HepG2 (cell line): ENCODE measurements around the gene EMC9. TPM values are rescaled to one million over a fixed set of nuclear protein-coding genes. Genes with fewer than 3 reads are reported as not detected.
A peak's percentile ranks its signal among the peaks of the same experiment; 100 is the strongest.

Experiments
- ATAC-seq: fragments of 200-7000 bp; cut with Tn5 transposase; 3 replicates; pipeline ENCODE4 v1.9.1; 2020; ENCODE audit warnings: mild to moderate bottlenecking, moderate library complexity
- BruUV-seq: library from RNA; stranded (reverse); fragments of 400-500 nt; replicated peaks from 2 replicates; lab custom pipeline; 2021; lab: Mats Ljungman, UMichigan
- CTCF ChIA-PET: fragments of 300-600 bp; formaldehyde crosslinking; extraction: SDS; loops from one replicate; lab custom pipeline; 2021; ENCODE audit warnings: low total read pairs, inconsistent platforms, low intra/inter-chr PET ratio; lab: Yijun Ruan, JAX
- POLR2A ChIA-PET: fragments of 350-600 bp; sonication (Branson Sonifier 250); formaldehyde crosslinking; loops from one replicate; lab custom pipeline; 2020; ENCODE audit warnings: antibody characterized with exemption, inconsistent platforms; lab: Yijun Ruan, JAX
- DNase-seq: peaks from one replicate; pipeline ENCODE4 v3.0.0-alpha.2; 2015; ENCODE audit warnings: low spot score
- FAIRE-seq: peaks from 3 replicates; lab custom pipeline; 2011; peaks lifted over from hg19 to GRCh38; lab: Jason Lieb, UNC
- H2AFZ ChIP-seq: one replicate; pipeline ENCODE4 v1.6.1; 2011; ENCODE audit warnings: low read length, inconsistent platforms
- H3K27ac ChIP-seq: fragments of 300-600 bp; 3 replicates; pipeline ENCODE4 v1.8.0; 2011; ENCODE audit warnings: mixed run types, mild to moderate bottlenecking, mixed read lengths, low read length, inconsistent platforms; ENCODE audit not compliant: insufficient read depth; ENCODE audit errors: extremely low read length
- H3K27me3 ChIP-seq, 2 experiments: fragments of 200-600 bp in 1 of 2; 2 replicates in 1 of 2; 3 replicates in 1 of 2; pipeline versions ENCODE4 v1.6.0 to v1.8.0; 2011; ENCODE audit warnings: low read length in 2 of 2, mild to moderate bottlenecking in 2 of 2, moderate library complexity in 2 of 2, inconsistent platforms in 1 of 2; ENCODE audit not compliant: insufficient read depth in 2 of 2, control insufficient read depth in 1 of 2
- H3K36me3 ChIP-seq, 2 experiments: fragments of 200-600 bp in 1 of 2; replicated peaks in 1 of 2; 2 replicates in 1 of 2; 3 replicates in 1 of 2; pipeline versions ENCODE4 v1.5.1 to v1.8.0; 2011; ENCODE audit warnings: low read length in 2 of 2, inconsistent platforms in 1 of 2; ENCODE audit not compliant: insufficient read depth in 2 of 2, control insufficient read depth in 1 of 2
- H3K4me1 ChIP-seq: 2 replicates; pipeline ENCODE4 v1.5.1; 2012; ENCODE audit warnings: low read length, inconsistent platforms; ENCODE audit not compliant: insufficient read depth
- H3K4me2 ChIP-seq: 2 replicates; pipeline ENCODE4 v1.6.0; 2011; ENCODE audit warnings: low read depth, low read length, inconsistent platforms
- H3K4me3 ChIP-seq, 3 experiments: fragments of 200-600 bp in 1 of 3; sonication (generic), shearing (Covaris generic) in 1 of 3; replicated peaks in 1 of 3; 2 replicates each; pipeline ENCODE4 v1.5.1; 2011 to 2016; ENCODE audit warnings: low read length in 3 of 3, inconsistent platforms in 2 of 3, low read depth in 2 of 3, mild to moderate bottlenecking in 2 of 3, control low read depth in 1 of 3, mixed read lengths in 1 of 3; ENCODE audit not compliant: insufficient read depth in 1 of 3
- H3K79me2 ChIP-seq: one replicate; pipeline ENCODE4 v1.6.1; 2011; ENCODE audit warnings: low read length, inconsistent platforms; ENCODE audit not compliant: insufficient read depth
- H3K9ac ChIP-seq: 2 replicates; pipeline ENCODE4 v1.6.0; 2011; ENCODE audit warnings: mild to moderate bottlenecking, low read depth, low read length, inconsistent platforms; ENCODE audit not compliant: insufficient read depth
- H3K9me3 ChIP-seq: 2 replicates; pipeline ENCODE4 v1.5.1; 2012; ENCODE audit warnings: mild to moderate bottlenecking, low read length
- H4K20me1 ChIP-seq: 2 replicates; pipeline ENCODE4 v1.6.0; 2011; ENCODE audit warnings: inconsistent platforms, mild to moderate bottlenecking, low read length, moderate library complexity; ENCODE audit not compliant: insufficient read depth
- AGO2 ChIP-seq: fragments of 200-400 bp; formaldehyde crosslinking; optimal IDR thresholded peaks from 2 replicates; pipeline ENCODE3; 2017; ENCODE audit warnings: mild to moderate bottlenecking, low read depth, low read length, moderate library complexity
- CBX1 ChIP-seq: IDR thresholded peaks from one replicate; pipeline ENCODE4 v1.6.1; 2016; ENCODE audit warnings: antibody characterized with exemption, low read depth
- FOXA1 ChIP-seq, 2 experiments: fragments of 450-650 bp in 1 of 2; sonication (generic) in 1 of 2; formaldehyde crosslinking in 1 of 2; IDR thresholded peaks; 2 replicates each; pipeline versions ENCODE4 v1.4.0 to v1.6.1; 2016 to 2020; ENCODE audit warnings: missing genetic modification reagents in 1 of 2
- HIVEP1 ChIP-seq: sonication (generic); formaldehyde crosslinking; IDR thresholded peaks from 2 replicates; pipeline ENCODE4 v1.4.0; 2020; ENCODE audit warnings: mild to moderate bottlenecking, missing genetic modification reagents
- KLF13 ChIP-seq: sonication (generic); formaldehyde crosslinking; IDR thresholded peaks from 2 replicates; pipeline ENCODE4 v1.4.0; 2020; ENCODE audit warnings: mild to moderate bottlenecking, missing genetic modification reagents
- MED8 ChIP-seq: sonication (generic); formaldehyde crosslinking; IDR thresholded peaks from 2 replicates; pipeline ENCODE4 v1.8.1; 2023; ENCODE audit warnings: mild to moderate bottlenecking, missing genetic modification reagents; ENCODE audit not compliant: insufficient replicate concordance
- MTF2 ChIP-seq: sonication (generic); formaldehyde crosslinking; IDR thresholded peaks from 2 replicates; pipeline ENCODE4 v1.5.0; 2020; ENCODE audit warnings: missing genetic modification reagents, borderline replicate concordance
- NPAS2 ChIP-seq: sonication (generic); formaldehyde crosslinking; IDR thresholded peaks from 2 replicates; pipeline ENCODE4 v1.8.0; 2022; ENCODE audit warnings: mild to moderate bottlenecking, missing genetic modification reagents, borderline replicate concordance
- RBFOX2 ChIP-seq: fragments of 200-400 bp; formaldehyde crosslinking; IDR thresholded peaks from 2 replicates; pipeline ENCODE4 v1.6.1; 2017; ENCODE audit warnings: low read depth, mild to moderate bottlenecking, low read length
- ZNF333 ChIP-seq: sonication (generic); formaldehyde crosslinking; IDR thresholded peaks from 2 replicates; pipeline ENCODE4 v1.4.0; 2020; ENCODE audit warnings: mild to moderate bottlenecking, missing genetic modification reagents, borderline replicate concordance
- ZNF563 ChIP-seq: sonication (generic); formaldehyde crosslinking; IDR thresholded peaks from 2 replicates; pipeline ENCODE4 v1.8.0; 2022; ENCODE audit warnings: mild to moderate bottlenecking, moderate library complexity, missing genetic modification reagents
- ZNF644 ChIP-seq: IDR thresholded peaks from 2 replicates; pipeline ENCODE4 v1.6.1; 2016; ENCODE audit warnings: low read depth
- ZNF776 ChIP-seq: sonication (generic); formaldehyde crosslinking; IDR thresholded peaks from 2 replicates; pipeline ENCODE4 v1.4.0; 2020; ENCODE audit warnings: mild to moderate bottlenecking, missing genetic modification reagents
- WGBS: methylation state at CpG from one replicate; pipeline ENCODE4 v1.1.6; 2017; ENCODE audit warnings: low lambda C conversion rate; 5-methylcytosine and 5-hydroxymethylcytosine counted together
- in situ Hi-C: cut with HindIII; loops from 2 replicates; pipeline ENCODE4 v1.10.0; 2017; ENCODE audit warnings: low pct_unique_long_range_greater_than_20kb; ENCODE audit not compliant: extremely low pct_ligation_motif_present
- intact Hi-C: fragments of 100-400 bp; cut with micrococcal nuclease; formaldehyde crosslinking; loops from one replicate; pipeline ENCODE4 v1.10.0; 2022; ENCODE audit not compliant: unreplicated experiment
- polyA plus RNA-seq, 8 experiments: library from polyadenylated mRNA; depleted of rRNA in 3 of 8; stranded (reverse) in 7 of 8; unstranded in 1 of 8; fragments of >200 nt; fragmentation: Illumina TruSeq in 4 of 8; extraction: Trizol in 4 of 8; gene quantifications; 2 replicates each; pipeline versions ENCODE4 v1.2.1 to v1.2.3, GENCODE V29; 2011 to 2016; ENCODE audit warnings: low read depth in 4 of 8, missing spikeins in 1 of 8, mixed read lengths in 1 of 8; ENCODE audit not compliant: insufficient read depth in 1 of 8
- total RNA-seq, 5 experiments: library from RNA; depleted of rRNA; stranded (reverse); fragments of >200 nt; fragmentation: Illumina TruSeq; extraction: Trizol; gene quantifications; 2 replicates each; pipeline ENCODE4 v1.2.3, GENCODE V29; 2016; ENCODE audit warnings: low read depth in 1 of 5
- TF ChIP-seq, protein P1 (sequence below): IDR thresholded peaks from 2 replicates; pipeline ENCODE4 v1.6.1; 2012; ENCODE audit warnings: low read length, improper control_type of control experiment

The EMC9 gene
- total and polyA plus RNA-seq, 2 of the 13 experiments (the other 11 are each of a cell fraction or from before 2014, with no cell fraction given): 60.5 to 78.7 TPM

DNA sequence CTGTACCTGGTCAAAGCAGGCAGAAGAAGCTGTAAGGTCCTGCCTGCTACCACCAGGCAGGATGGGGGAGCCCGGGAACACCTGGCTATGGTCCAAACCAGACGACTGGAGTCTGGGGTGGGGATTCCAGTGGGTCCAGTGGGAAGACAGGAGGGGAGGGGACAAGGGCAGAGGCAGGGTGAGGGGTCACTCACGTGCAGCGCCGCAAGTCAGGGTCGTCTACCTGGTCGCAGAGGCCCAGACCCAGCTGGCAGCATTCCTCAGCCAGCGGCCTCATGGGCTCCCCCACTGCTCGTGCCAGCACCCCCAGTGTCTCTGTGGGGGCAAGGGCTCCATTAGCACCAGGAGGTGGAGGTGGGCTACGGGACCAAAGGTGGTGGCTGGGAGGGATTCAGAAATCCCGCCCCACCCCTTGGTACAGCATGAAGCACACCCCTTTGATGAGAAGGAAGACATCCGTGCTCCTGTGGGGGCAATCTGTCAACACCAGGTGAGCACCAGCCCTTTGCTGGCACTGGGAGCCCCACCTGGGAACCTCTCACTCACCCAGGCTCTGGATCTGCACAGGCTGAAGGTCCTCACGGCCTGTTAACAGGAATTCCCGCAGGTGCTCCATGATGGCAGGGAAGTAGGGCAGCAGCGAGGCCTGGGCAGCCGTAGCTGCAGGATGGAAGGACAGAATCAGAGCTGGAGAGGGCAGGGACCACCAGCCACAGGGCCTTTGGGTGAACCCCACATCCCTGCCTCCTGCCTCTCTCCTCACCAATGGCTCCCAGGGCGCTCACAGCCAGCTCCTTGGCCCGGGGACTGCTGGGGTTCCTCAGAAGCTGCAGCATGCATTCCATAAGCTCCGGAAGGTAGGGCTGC, 42.9 kb upstream of the EMC9 start (continued):
- TF ChIP-seq MTF2: no peak
- TF ChIP-seq MED8 (CRISPR knock-in tag): peak; percentile 38
- no peak for TF ChIP-seq ZNF563 (CRISPR knock-in tag)
- TF ChIP-seq, all 625 proteins: peak for 10

GRCh38 chr14:24183014-24183481, 41.7 kb upstream of the EMC9 start:
- no peaks in the 10 kb centered on the region for H3K9me3 ChIP-seq
- H3K4me3 ChIP-seq: no peak overlapping the region
- H3K9ac ChIP-seq: no peak overlapping the region
- no TSS peak for BruUV-seq
- H3K36me3 ChIP-seq: peaks cover 85 to 95% of the 10 kb centered on the region in 2 experiments
- DNase-seq (no peak), FAIRE-seq (no peak), ATAC-seq (no peak)
- peaks cover 13% of the 10 kb centered on the region for H3K4me1 ChIP-seq
- CTCF ChIA-PET: no interaction called here
- in situ Hi-C loops: no loop called here
- no peaks in the 10 kb centered on the region for H4K20me1 ChIP-seq
- WGBS: over 99% methylated on average over 14 of the region's 15 CpGs
- no peak overlapping the region for H3K27ac ChIP-seq
- POLR2A ChIA-PET: interaction anchor here (1.0 to 8.1 kb wide), 4 partner anchors 12 to 46 kb away, joined by 3 to 53 read pairs (median 8); partner anchors contain the start of genes IRF9, PSME2 and TM9SF1
- peaks cover 14% of the 10 kb centered on the region for H3K79me2 ChIP-seq
- intact Hi-C loops: no loop called here
- no peaks in the 10 kb centered on the region for H3K27me3 ChIP-seq
- TF ChIP-seq RBFOX2: 0 out of 2 replicates have a peak, but pooled peaks have one; percentile 49
- 0 out of 2 replicates have a peak, but pooled peaks have one; percentile 34 for TF ChIP-seq HIVEP1
- no peak for TF ChIP-seq NPAS2 (CRISPR knock-in tag)
- TF ChIP-seq AGO2: peak; percentile 82
- no peak for TF ChIP-seq CBX1
- no peak for TF ChIP-seq KLF13 (CRISPR knock-in tag)
- no peak for TF ChIP-seq FOXA1 (IDR thresholded peaks at IDR 0.05)
- no peak for TF ChIP-seq FOXA1 (CRISPR knock-in tag; IDR thresholded peaks at IDR 0.05)
- TF ChIP-seq ZNF333 (CRISPR knock-in tag): peak; percentile 71; the same call in 1 of the 2 replicates
- TF ChIP-seq ZNF644 (CRISPR knock-in tag): no peak
- TF ChIP-seq ZNF776 (CRISPR knock-in tag): peak; percentile 36; the same call in 1 of the 2 replicates
- TF ChIP-seq, protein P1, sequence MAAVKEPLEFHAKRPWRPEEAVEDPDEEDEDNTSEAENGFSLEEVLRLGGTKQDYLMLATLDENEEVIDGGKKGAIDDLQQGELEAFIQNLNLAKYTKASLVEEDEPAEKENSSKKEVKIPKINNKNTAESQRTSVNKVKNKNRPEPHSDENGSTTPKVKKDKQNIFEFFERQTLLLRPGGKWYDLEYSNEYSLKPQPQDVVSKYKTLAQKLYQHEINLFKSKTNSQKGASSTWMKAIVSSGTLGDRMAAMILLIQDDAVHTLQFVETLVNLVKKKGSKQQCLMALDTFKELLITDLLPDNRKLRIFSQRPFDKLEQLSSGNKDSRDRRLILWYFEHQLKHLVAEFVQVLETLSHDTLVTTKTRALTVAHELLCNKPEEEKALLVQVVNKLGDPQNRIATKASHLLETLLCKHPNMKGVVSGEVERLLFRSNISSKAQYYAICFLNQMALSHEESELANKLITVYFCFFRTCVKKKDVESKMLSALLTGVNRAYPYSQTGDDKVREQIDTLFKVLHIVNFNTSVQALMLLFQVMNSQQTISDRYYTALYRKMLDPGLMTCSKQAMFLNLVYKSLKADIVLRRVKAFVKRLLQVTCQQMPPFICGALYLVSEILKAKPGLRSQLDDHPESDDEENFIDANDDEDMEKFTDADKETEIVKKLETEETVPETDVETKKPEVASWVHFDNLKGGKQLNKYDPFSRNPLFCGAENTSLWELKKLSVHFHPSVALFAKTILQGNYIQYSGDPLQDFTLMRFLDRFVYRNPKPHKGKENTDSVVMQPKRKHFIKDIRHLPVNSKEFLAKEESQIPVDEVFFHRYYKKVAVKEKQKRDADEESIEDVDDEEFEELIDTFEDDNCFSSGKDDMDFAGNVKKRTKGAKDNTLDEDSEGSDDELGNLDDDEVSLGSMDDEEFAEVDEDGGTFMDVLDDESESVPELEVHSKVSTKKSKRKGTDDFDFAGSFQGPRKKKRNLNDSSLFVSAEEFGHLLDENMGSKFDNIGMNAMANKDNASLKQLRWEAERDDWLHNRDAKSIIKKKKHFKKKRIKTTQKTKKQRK: no peak
- H3K4me2 ChIP-seq: no peak overlapping the region
- no peak overlapping the region for H2AFZ ChIP-seq
